GM21390 (cell line): ENCODE measurements around the gene LYPD6.

Source experiments
- ATAC-seq: cut with Tn5 transposase; IDR thresholded peaks from one replicate; pipeline ENCODE4 v1.9.1; 2021; ENCODE audit not compliant: unreplicated experiment

Gene LYPD6

DNA sequence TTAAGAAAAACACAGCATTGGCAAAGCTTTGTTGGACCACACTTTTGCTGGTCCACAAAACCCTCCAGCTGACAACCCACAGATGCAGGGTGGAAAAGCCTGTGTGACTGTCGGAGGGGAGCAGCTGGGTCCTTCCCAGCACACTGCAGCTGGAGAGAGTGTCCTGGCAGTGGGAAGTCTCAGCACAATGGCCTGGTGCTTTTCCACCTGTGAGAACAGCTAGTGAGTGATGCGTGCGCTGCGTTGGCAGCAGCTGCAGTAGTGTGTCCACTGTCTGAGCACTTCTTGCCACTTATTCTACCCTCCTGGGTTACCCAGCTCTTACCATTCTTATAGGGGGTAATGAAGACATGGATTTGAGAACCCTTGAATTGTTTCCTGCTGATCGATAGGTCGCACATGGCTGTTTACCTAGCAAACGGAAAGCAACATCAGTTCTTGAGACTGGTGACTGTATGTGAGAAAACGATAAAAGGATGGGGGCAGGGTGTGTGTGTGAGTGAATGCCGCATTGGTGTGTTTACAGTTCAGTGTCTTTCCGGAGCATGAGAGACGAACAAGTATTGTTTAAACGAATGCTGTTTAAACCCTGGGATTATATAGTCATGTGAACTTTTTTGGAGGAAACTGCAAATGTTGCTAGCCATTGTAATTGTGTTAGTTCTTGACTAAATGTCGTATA, 69.7 kb downstream of the LYPD6 start:
- no peak for ATAC-seq

DNA sequence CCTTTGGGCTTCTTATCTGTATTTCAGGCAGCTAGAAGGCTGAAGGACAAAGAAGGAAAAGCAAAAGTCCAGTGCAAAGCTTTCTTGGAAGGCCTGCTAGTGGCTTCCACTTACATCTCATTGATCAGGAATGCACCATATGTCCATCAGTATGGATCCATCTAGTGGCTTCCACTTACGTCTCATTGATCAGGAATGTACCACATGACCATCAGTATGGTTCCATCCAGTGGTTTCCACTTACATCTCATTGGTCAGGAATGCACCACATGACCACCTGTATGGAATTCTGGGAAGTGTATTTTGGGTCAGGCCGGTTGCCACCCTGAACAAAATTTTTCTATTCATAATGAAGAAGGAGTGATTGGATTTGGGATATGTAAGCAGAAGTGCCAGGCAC, 70.6 kb downstream of the LYPD6 start:
- ATAC-seq: no peak

DNA sequence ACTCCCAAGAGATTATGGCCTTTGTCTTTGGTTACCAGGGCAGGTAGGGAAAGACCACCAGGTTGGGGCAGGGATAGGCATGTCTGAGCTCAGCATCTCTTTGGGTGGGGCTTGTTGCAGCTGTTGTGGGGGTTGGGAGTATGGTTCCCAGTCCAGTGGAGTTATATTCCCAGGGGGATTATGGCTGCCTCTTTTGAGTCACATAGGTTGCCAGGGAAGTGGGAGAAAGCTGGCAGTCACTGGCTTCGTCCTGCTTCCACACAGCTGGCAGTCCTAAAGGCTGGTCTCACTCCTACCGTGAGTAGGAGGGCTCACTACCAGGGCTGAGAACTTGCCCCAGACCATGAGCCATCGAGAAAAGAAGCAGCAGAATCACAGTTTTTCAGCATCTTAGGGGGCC, 79.1 kb downstream of the LYPD6 start:
- ATAC-seq: no peak

DNA sequence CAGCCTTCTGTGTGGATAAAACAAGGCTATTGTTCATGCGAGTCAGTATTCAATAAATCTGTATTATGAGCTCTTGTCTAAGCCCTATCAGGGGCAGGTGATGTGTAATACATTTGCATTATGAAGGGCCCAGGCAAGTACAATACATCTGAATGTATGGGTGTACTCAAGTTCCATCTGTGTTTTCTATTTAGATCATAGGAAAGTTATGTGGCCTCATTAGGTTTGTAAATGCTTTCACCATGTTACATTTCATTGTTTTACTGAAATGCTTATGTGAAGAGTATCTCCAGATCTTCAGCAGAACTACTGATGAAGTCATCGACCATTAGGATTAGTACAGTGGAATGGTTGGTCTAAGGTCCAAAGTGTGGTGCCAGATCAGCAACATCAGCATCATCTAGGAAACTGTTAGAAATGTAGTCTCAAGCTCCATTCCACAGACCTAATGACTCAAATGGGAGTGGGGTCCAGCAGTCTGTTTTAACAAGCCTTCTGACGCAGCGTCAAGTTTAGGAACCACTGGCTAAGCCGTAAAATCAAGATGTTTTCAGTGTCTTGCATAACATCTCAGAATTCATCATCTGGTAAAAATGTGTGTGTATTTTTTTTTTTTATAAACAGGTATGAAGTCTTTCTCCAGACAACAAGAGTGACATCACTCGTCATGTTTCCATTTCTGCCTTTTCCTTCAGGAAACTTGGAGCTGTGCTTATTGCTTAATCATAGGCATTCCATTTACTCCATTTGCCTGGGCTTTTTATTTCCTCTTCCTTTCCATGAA, 80.5 kb downstream of the LYPD6 start:
- no peak for ATAC-seq

DNA sequence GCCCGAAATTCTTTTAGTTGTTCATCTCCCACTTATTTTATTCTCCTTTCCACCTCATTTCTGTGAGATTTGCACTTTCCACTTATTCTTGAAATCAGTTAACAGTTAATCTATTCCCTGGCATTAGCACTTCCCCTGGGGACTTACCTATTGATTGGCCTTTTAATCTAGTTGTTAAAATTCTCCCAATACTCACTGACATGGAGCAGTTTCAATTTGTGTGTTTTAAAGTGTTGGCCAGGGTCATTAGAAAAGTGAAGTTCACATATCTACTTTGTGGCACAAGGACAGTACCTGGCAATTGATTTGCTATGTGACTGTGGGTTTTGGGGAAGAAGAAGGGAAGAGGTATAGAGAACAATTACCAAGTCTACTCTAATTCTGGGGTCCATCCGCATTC, 83.1 kb downstream of the LYPD6 start:
- ATAC-seq: no peak

DNA sequence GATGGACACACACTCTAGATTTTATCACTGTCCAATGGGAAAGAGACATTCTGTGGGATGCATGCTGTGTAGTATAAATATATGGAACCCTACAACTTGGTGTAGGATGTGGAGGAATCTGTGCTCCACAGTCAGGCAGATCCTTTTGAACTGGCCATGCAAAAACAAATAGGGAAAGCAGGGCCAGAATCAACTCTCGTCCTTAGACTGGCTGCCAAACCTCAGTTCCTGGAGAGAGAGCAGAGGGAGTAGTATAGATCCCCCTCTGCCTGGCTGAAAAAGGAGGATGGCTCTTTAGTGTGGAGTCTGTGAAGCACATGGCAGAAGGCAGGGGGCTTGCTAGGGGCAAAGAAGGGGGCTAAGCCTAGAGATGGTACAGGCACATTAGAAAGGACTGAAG, 84.7 kb downstream of the LYPD6 start:
- no peak for ATAC-seq

DNA sequence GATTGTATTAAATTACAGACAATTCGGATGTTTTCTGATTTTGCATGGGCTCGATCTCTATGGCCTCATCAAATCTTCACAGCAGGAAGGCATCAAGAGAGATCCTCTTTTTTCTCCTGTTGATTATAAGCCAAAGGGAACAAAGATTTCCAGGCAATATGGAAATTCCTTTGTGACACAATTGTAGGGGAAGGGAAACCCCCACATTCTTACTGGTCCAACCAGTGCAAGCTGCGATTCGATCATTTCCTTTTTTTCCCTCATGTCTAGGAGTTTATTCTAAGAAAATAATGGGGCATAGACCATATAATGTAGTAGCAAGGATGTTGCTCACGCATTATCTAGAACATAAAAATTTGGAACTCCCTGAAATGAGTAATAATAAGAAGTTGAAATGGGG, 87.7 kb downstream of the LYPD6 start:
- ATAC-seq: no peak

DNA sequence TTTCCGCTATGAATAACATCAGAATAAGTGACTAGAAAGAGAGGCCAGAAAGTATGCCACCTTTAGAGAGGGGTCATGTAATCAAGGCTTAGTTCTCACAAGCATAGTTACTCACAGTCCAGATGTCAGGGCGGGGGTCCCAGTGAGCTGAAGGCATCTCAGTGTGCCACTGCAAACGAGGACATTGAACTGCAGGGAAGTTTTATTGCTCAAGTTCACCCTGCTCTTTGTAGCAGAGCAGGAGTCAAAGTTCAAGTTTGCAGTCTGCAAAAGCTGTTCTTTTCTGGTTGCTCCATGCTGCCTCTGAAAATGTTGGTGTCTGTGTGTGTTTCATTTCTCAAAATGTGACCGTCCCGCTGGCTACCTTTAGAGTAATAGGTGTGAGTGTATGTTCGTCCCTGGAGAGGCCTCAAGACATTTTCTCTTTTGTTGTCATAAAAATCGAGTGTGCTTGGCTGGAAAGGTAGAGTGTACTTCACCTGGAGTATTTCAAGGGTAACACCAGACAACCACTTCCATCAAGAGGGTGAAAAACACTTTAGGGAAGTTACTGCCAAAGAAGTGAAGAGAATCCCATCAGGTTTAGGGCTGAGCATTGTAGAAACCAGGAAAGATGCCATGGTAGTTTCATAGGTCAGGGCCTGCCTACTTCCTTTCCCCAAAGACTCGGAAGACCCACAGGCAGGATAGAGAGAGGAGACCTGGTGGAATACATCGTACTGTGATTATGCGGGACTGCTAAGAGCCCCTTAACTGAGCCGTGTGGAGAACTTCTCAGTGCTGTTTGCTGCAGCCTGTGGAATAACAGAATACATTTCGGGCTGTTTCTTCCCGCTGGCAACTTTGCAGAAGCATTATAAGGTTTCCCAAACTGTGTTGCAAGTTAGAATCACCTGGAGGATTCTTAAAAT, 89.9 kb downstream of the LYPD6 start:
- no peak for ATAC-seq

DNA sequence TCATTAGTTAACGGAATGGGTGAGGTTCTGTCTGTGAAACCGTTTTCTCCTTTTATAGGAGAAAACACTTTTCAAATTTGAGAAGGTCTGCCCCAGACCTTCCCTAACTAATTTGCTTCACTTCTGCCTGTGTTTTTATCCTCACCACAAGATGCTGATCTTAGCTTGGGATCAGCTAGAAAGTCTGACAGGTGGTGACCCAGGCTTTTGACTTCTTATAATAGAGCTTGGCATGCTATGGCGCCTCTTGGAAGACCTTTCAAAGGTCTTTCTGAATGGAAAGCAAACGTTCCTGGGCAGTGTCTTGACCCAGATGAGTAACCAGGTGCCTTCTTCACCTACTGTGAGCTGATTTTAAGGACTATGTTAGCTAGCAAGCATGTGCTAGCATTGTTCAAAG, 91.4 kb downstream of the LYPD6 start:
- ATAC-seq: no peak

DNA sequence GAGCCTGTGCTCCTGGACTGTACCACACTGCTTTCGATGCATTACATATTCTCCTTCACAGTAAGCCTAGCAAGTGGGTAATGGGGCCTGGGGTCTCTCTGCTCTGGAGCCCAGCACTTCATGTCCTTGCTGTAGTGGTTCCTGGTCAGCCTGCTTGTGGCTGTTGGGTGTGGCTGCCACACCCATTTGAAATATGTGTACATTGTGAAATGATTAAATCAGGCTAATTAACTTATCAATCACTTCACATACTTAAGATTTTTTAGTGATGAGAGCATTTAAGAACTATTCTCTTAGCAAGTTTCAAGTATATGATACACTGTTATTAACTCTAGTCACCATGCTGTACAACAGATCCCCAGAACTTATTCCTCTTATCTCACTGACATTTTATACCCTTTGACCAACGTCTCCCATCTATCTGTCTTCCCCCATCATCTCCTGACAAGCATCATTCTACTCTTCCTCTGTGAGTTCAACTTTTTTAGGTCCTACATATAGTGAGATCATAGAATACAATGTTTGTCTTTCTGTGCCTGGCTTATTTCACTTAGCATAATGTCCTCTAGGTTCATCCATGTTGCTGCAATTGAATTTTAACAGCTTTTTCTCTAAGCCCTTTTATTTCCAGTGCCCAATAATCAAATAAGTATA, 92.1 kb downstream of the LYPD6 start:
- ATAC-seq: no peak

DNA sequence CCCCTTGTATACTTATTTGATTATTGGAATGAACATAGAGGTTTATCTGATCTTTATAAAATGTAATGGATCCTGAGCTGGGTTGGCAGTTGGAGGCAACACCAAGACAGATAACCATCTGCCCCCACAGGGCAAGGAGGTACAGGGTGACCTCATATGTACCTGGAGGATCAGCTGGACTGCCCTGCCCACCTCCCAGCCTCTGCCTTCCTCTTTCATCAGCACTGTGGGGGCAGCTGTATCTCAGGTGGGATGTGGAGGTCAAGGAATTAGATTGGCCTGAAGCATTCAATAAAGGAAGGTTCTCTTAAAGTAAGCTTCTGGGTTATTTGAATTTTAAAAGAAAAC, 92.6 kb downstream of the LYPD6 start:
- ATAC-seq: no peak

DNA sequence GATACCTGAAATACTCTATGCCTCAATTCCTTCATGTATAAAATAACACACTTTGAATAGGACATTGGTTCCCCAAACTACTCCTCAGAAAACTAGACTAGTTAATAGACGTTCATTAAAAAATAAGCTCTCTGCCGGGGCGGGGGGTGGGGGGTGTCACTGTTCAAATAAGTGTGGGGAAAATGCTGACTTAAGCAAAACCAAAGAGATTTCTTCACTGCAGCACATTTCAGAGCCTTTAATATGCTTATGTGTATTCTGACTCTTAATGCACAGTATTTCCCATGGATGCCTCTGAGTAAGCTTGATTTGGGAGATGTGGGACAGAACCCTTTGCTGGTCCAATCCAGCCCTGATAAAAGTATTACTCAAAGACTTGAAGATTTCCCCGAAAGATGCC, 93.2 kb downstream of the LYPD6 start:
- no peak for ATAC-seq

DNA sequence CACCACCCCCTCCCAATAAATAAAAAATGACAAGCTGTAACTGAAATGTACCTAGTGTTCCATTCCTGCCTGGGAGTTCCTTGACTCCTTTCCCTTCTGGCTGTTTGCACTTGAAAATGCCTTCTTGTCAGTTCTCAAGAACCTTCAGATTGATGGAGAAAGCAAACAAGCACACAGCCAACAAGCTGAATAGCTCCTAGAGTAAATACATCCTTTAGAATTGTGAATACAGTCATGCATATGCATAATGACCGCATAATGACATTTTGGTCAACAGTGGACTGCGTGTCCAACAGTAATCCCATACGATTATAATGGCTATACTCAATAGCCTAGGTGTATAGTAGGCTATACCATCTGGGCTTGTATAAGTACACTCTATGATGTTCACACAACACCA, 97.0 kb downstream of the LYPD6 start:
- ATAC-seq: no peak

DNA sequence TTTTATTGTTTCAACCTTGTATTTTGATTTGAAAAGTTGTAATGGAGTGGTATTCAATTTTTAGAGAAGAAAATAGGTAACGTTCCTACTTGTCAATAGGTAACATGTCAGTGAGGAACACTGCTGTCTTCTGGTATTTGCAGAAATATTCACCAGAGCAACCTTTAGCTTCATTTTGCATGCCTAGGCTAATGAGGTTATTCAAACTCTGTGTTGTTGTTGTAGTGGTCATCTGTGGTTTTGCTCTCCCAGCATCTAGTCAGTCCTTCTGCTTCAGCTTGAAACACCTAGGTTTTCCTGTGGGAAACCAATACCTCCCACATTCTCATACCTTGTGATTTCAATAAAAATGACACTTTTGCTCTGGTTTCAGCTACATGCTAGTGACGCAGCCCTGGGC, 98.4 kb downstream of the LYPD6 start:
- no peak for ATAC-seq

DNA sequence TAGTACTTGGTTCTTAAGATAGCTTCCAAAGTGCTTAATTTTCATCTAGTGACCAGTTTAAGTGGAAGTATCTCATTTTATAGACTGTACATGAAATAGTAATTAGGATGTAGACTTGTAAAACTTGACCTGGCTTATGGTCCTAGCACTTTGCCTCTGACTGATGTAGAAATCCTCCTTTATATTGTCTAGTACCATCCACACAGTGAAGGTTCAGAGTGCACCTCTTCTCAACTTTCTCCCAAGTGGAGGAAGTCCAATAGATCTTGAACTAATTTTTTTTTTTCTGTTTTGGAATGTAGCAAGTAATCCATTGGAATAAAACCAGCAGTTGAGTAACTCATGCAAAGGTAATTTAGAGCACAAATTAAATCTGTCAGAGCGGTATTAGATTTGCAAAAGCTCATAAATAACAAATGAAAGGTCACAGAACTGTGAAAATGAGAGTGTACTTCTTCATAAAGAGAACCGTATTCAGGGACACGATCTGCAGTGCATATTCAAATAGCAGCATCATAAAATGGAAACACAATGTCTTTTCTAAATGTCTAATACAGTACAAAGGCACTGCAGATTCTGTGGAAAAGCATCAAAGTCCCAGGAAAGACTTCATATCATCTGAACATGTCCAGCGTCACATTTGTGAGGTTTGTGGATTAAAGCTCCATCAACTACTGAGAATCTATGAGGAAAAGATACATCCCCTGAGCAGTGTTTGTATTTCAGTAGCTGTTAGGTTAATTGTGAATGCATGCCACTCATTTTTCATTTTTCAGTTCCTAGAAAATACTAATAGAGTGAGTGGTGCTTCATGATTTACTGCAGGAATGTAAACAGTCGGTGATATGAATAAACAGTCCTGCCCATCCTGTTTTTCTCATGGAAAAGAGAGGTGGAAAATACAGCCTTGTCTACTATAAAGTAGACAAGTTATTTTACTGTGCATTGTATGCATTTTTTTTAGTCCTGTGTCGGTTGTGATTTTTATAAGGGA, 100.7 kb downstream of the LYPD6 start:
- no peak for ATAC-seq

DNA sequence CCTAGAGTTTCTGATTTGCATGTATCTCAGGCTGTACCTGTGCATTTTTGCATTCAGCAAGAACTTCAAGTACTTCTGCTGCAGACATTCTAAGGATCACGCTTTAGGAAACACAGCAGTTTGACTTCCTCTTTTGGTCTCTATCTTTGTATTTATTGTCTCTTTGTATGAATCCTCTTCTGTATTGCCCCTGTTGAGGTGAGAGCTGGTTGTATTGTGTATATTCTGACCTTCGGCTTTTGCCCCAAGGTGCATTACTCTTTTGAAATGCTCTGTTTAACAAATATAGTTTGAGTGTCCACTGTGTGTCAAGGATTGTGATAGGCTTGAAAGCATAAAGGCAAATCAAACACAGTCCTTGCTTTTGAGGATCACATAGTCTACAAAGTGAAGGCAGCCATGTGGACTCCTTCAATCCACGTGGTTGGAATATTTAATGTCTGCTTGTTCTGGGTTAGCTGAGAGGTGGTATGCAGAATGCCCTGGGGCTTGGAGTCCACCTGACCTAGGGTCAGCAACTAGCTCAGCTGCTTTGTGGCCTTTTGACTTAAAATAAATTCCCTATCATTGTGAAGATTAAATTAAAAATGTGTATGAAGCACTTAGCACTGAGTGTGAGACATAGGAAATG, 108.1 kb downstream of the LYPD6 start:
- ATAC-seq: no peak

DNA sequence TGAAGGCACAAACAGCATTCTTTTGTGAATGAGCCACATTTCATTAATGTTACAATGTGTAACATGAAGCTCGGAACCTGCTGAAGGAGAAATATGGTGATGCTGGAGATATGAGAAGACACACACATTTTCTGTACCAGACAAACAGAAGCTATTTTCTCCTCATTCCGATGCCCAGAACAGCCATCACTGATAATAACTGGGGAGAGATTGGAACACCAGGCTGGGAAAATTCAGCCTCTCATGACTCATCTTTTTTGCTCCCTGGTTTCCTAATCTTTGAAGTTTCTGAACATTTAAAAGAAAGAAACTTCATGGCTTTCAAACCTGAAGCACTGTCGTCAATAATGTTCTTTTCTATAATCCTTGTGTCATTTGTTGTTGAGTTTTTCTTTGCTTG, 110.9 kb downstream of the LYPD6 start:
- ATAC-seq: no peak

DNA sequence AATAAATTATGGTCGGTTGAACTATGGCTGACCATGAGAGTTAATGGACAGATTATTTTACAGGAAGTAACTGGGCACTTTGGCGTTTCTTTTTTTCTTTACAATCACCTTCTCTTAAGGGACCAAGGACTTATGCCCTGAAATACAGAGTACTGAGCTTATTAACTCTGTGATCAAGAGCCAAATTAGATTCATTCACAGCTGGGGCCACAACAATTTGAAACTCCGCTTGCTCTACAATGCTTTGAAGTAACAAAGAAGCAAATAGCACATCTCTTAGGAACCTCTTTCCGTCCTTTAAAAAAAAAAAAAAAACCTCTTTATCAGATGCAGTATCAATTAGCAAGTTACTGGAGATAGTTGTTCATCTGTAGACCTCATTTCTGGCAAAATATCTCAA, 112.0 kb downstream of the LYPD6 start:
- ATAC-seq: no peak

DNA sequence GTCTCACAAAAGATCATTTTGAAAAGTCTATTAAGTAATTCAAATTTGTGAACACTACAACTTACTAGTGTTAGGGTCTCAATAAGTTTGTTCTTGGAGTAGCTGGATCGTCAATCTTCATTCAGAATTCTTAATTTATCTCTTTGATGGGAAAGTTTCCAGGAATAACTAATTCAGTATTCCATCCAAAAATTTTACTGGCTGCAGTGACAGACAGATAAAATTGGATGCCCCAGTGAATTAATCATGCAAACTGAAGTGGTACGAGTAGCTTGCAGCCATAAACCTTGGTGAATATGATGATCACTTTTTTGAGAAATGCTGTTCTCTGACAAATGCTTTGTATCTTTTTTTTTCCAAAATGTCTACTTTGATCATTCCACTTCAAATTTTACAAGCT, 112.8 kb downstream of the LYPD6 start:
- ATAC-seq: no peak

DNA sequence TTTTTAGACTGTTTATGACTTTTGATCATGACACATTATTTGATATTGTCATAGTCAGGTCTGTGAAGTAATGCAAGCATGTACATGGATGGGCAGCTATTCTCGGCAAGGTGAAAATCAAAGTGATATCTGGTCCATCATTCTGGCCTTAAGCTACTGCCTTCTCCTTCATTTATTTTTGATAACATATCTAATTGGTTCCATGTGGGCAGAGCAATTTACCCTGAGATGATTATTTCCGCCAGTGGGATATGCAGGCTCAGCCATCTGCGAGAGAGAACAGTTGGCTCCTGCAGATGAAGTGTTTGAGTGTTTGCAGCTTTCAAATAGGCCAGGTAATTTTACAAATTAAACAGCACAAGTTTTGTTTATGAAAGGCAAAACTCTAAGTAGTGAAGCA, 116.4 kb downstream of the LYPD6 start:
- ATAC-seq: no peak
